ENCODE data around the gene PLEKHM1.
"Not testable (repeated sequence)": the region's sequence is repeated elsewhere in the genome, so short reads cannot be mapped to it uniquely, and the experiment has no call there.

GRCh38 chr17:45445901-45446743 lies 44.4 kb downstream of the PLEKHM1 start:
- not testable (repeated sequence) for TF ChIP-seq POLR2A (IDR thresholded peaks at IDR 0.05; ENCODE audit: low read length); GATA1 (IDR thresholded peaks at IDR 0.05; ENCODE audit: low read depth, low read length)
